PC-9 (cell line): ENCODE data around the gene CD2BP2. TPM values are rescaled to one million over a fixed set of nuclear protein-coding genes. Genes with fewer than 3 reads are reported as not detected.
"Not testable (repeated sequence)": the region's sequence is repeated elsewhere in the genome, so short reads cannot be mapped to it uniquely, and the experiment has no call there.

Source experiments
- BruUV-seq: library from RNA; stranded (reverse); fragments of 400-500 nt; replicated peaks from 2 replicates; lab custom pipeline; 2021; lab: Mats Ljungman, UMichigan
- CTCF ChIA-PET: fragments of 300-600 bp; sonication (Branson Sonifier 250); formaldehyde crosslinking; loops from one replicate; lab custom pipeline; 2022; ENCODE audit warnings: antibody characterized with exemption; lab: Charles Lee
- POLR2A ChIA-PET: fragments of 300-600 bp; sonication (Branson Sonifier 250); formaldehyde crosslinking; loops from one replicate; lab custom pipeline; 2022; ENCODE audit warnings: antibody characterized with exemption; ENCODE audit not compliant: unreplicated experiment; lab: Charles Lee
- DNase-seq, 2 experiments: peaks; one replicate each; pipeline versions ENCODE4 v3.0.0 to v3.0.0-alpha.2; 2015 to 2022; ENCODE audit warnings: mixed read lengths in 1 of 2
- H2AFZ ChIP-seq: fragments of 200-600 bp; sonication (generic); 2 replicates; pipeline ENCODE4 v1.8.1; 2017; ENCODE audit warnings: antibody characterized with exemption
- H3F3A ChIP-seq: fragments of 200-600 bp; sonication (generic); 2 replicates; pipeline ENCODE4 v1.8.1; 2017; ENCODE audit warnings: antibody characterized with exemption, mild to moderate bottlenecking, low read depth; ENCODE audit not compliant: insufficient read depth
- H3K27ac ChIP-seq: fragments of 200-600 bp; sonication (generic); 2 replicates; pipeline ENCODE4 v1.6.1; 2016; ENCODE audit warnings: mixed run types
- H3K27me3 ChIP-seq: fragments of 200-600 bp; sonication (generic); 2 replicates; pipeline ENCODE4 v1.6.1; 2016; ENCODE audit warnings: low read depth, mixed run types; ENCODE audit not compliant: insufficient read depth
- H3K36me3 ChIP-seq: fragments of 200-600 bp; sonication (generic); 2 replicates; pipeline ENCODE4 v1.6.1; 2016; ENCODE audit warnings: low read depth, mixed run types
- H3K4me1 ChIP-seq: fragments of 200-600 bp; sonication (generic); replicated peaks from 2 replicates; pipeline ENCODE4 v1.6.1; 2016; ENCODE audit warnings: mixed run types; ENCODE audit not compliant: insufficient read depth
- H3K4me2 ChIP-seq: fragments of 200-600 bp; sonication (generic); 2 replicates; pipeline ENCODE4 v1.6.1; 2017; ENCODE audit warnings: mixed run types
- H3K4me3 ChIP-seq: fragments of 200-600 bp; sonication (generic); 2 replicates; pipeline ENCODE4 v1.6.1; 2016; ENCODE audit warnings: mixed run types
- H3K79me2 ChIP-seq: fragments of 200-600 bp; sonication (generic); 2 replicates; pipeline ENCODE4 v1.6.1; 2017; ENCODE audit warnings: low read depth, mixed run types
- H3K9me2 ChIP-seq: fragments of 200-600 bp; sonication (generic); 2 replicates; pipeline ENCODE4 v1.8.1; 2017; ENCODE audit warnings: mild to moderate bottlenecking; ENCODE audit not compliant: insufficient read depth
- H3K9me3 ChIP-seq: fragments of 200-600 bp; sonication (generic); 2 replicates; pipeline ENCODE4 v1.8.1; 2016; ENCODE audit warnings: low read depth; ENCODE audit not compliant: insufficient read depth
- H4K20me1 ChIP-seq: fragments of 200-600 bp; sonication (generic); 2 replicates; pipeline ENCODE4 v1.8.1; 2017; ENCODE audit not compliant: insufficient read depth
- EZH2 ChIP-seq: fragments of 200-600 bp; sonication (generic); IDR thresholded peaks from 2 replicates; pipeline ENCODE4 v1.8.0; 2017; ENCODE audit warnings: antibody characterized with exemption, low read depth
- intact Hi-C: fragments of 100-400 bp; cut with micrococcal nuclease; formaldehyde crosslinking; loops from one replicate; pipeline ENCODE4 v1.10.0; 2022; ENCODE audit not compliant: unreplicated experiment
- total RNA-seq: library from RNA; stranded (reverse); gene quantifications from 2 replicates; pipeline ENCODE4 v1.2.3, GENCODE V29; 2021
- TF ChIP-seq, protein P1 (sequence below): fragments of 200-600 bp; sonication (generic); conservative IDR thresholded peaks from 2 replicates; pipeline ENCODE4 v1.6.1; 2017; ENCODE audit warnings: mixed run types, antibody characterized with exemption, mild to moderate bottlenecking, moderate library complexity

Gene CD2BP2
- total RNA-seq, 1 experiment from 2014 or later: 84.6 TPM

DNA sequence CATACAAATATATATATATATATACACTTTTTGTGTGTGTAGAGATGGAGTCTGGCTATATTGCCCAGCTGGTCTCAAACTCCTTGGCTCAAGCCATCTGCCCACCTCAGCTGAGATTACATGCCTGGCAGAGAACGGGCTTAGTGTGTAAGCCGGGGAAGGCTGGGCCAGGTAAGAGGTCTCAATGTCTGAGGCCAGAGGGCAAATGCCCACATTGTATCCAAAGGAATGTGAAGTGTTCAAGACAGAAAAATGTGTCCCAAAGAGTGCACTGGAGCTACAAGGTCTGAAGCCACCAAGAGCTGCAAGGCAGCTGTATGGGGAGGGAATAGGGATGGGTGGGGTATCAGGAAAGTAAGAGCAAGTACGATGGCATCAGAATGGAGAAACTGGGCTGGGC lies 8.8 kb downstream of the CD2BP2 start:
- no peak overlapping the region for H3K4me2 ChIP-seq
- H3K9me2 ChIP-seq: no peaks in the 10 kb centered on the region
- H3K36me3 ChIP-seq: peaks cover 8% of the 10 kb centered on the region; the same call in 1 of the 2 replicates
- H3F3A ChIP-seq: peaks cover 24% of the 10 kb centered on the region; the same call in 1 of the 2 replicates
- ChIA-PET CTCF (no interaction called here), POLR2A (no interaction called here)
- no peak overlapping the region for H3K27ac ChIP-seq
- no peak for DNase-seq
- no peaks in the 10 kb centered on the region for H3K79me2 ChIP-seq
- TF ChIP-seq, protein P1, sequence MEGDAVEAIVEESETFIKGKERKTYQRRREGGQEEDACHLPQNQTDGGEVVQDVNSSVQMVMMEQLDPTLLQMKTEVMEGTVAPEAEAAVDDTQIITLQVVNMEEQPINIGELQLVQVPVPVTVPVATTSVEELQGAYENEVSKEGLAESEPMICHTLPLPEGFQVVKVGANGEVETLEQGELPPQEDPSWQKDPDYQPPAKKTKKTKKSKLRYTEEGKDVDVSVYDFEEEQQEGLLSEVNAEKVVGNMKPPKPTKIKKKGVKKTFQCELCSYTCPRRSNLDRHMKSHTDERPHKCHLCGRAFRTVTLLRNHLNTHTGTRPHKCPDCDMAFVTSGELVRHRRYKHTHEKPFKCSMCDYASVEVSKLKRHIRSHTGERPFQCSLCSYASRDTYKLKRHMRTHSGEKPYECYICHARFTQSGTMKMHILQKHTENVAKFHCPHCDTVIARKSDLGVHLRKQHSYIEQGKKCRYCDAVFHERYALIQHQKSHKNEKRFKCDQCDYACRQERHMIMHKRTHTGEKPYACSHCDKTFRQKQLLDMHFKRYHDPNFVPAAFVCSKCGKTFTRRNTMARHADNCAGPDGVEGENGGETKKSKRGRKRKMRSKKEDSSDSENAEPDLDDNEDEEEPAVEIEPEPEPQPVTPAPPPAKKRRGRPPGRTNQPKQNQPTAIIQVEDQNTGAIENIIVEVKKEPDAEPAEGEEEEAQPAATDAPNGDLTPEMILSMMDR: no peak
- TF ChIP-seq EZH2: no peak
- H2AFZ ChIP-seq: no peak overlapping the region
- no peak overlapping the region for H3K4me3 ChIP-seq
- no peaks in the 10 kb centered on the region for H3K4me1 ChIP-seq
- BruUV-seq: no TSS peak
- H3K27me3 ChIP-seq: no peaks in the 10 kb centered on the region
- intact Hi-C loops: no loop called here
- no peaks in the 10 kb centered on the region for H3K9me3 ChIP-seq
- no peaks in the 10 kb centered on the region for H4K20me1 ChIP-seq

- H3K79me2 ChIP-seq, DNase-seq, H3K36me3 ChIP-seq, intact Hi-C loops, POLR2A ChIA-PET, H3K27ac ChIP-seq, H3K4me1 ChIP-seq, H3K27me3 ChIP-seq, H3K9me3 ChIP-seq, H3K9me2 ChIP-seq, BruUV-seq, H4K20me1 ChIP-seq, H3K4me3 ChIP-seq, H3F3A ChIP-seq, H3K4me2 ChIP-seq, H2AFZ ChIP-seq, CTCF ChIA-PET: not testable (repeated sequence)
Observed at GRCh38 chr16:30343491-30343820, 11.7 kb downstream of the CD2BP2 start.

DNA sequence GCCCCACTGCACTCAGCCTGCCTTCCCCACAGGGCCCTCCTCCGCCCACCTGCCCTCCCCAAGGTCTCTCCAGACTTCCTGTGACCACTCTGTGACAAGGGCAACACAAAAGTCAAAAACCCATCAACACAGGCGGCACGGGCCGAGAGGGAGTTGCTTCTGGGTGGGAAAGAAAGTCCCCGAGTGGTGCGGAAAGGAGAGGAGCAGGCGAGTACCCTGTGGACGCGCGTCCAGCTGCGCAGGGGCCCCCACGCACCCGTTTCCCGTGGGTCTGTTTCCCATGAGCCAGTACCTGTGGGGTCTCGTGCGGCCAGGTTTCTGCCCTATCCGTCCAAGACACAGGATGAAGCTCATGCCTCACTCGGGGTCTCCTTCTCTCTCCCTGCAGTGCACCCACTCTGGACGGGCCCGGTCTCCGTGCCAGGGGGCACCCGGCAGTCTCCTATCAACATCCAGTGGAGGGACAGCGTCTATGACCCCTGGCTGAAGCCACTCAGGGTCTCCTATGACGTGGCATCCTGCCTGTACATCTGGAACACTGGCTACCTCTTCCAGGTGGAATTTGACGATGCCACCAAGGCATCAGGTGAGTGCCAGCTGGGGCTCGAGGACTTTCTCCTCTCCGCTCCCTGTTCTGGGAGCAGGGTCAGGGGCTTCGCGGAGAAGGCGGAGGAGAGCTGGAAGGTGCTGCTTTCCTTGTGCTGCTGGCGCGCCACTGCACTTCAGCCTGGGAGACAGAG lies 12.2 kb downstream of the CD2BP2 start:
- no peak overlapping the region for H3K4me2 ChIP-seq
- no peak overlapping the region for H3K27ac ChIP-seq
- no peak for DNase-seq
- no peaks in the 10 kb centered on the region for H3K4me1 ChIP-seq
- POLR2A ChIA-PET: no interaction called here
- H3K9me2 ChIP-seq: no peaks in the 10 kb centered on the region
- H3K4me3 ChIP-seq: no peak overlapping the region
- CTCF ChIA-PET: no interaction called here
- H3F3A ChIP-seq: no peaks in the 10 kb centered on the region; the same call in 1 of the 2 replicates
- BruUV-seq: no TSS peak
- intact Hi-C loops: no loop called here
- H3K27me3 ChIP-seq: no peaks in the 10 kb centered on the region
- no peaks in the 10 kb centered on the region for H3K36me3 ChIP-seq
- H4K20me1 ChIP-seq: no peaks in the 10 kb centered on the region
- no peak overlapping the region for H2AFZ ChIP-seq
- no peaks in the 10 kb centered on the region for H3K79me2 ChIP-seq
- TF ChIP-seq EZH2: no peak
- TF ChIP-seq, protein P1: no peak
- H3K9me3 ChIP-seq: no peaks in the 10 kb centered on the region

- BruUV-seq, H3K4me3 ChIP-seq, H3K27ac ChIP-seq, H4K20me1 ChIP-seq, intact Hi-C loops, H3K4me2 ChIP-seq, H3F3A ChIP-seq, H3K9me2 ChIP-seq, DNase-seq, H3K27me3 ChIP-seq, H3K36me3 ChIP-seq, H3K9me3 ChIP-seq, H3K4me1 ChIP-seq, H2AFZ ChIP-seq, H3K79me2 ChIP-seq: not testable (repeated sequence)
- ChIA-PET CTCF (interaction anchor here (0.6 kb wide), 1 partner anchor 349 kb away, joined by 4 read pairs; no protein-coding TSS in a partner anchor), POLR2A (interaction anchor here (0.7 kb wide), 1 partner anchor 398 kb away, joined by 14 read pairs; no protein-coding TSS in a partner anchor)
Observed at GRCh38 chr16:30341971-30342370, 13.1 kb downstream of the CD2BP2 start.
